Measurements from ENCODE around the gene ECHS1. TPM values are rescaled to one million over a fixed set of nuclear protein-coding genes. Genes with fewer than 3 reads are reported as not detected.

The ECHS1 gene
- total and polyA plus RNA-seq, 9 of the 15 experiments (the other 6 are each of a cell fraction or from before 2014, with no cell fraction given) = 16.6 to 100 (median 68.1) TPM

GRCh38 chr10:133373174-133374090 is at the start of gene ECHS1 (continued):
- no peak for TF ChIP-seq KAT8 (IDR thresholded peaks at IDR 0.05; ENCODE audit: low read depth)
- no peak for TF ChIP-seq MEF2A (IDR thresholded peaks at IDR 0.05; ENCODE audit: control insufficient read depth, low read depth, low read length)
- no peak for TF ChIP-seq TCF7L2 (IDR thresholded peaks at IDR 0.05; ENCODE audit: low read depth, low read length)
- no peak for TF ChIP-seq MITF (IDR thresholded peaks at IDR 0.05)
- no peak for TF ChIP-seq DDX20 (tag; IDR thresholded peaks at IDR 0.05; ENCODE audit: low read depth)
- no peak for TF ChIP-seq NKRF (IDR thresholded peaks at IDR 0.05; ENCODE audit: borderline replicate concordance)
- TF ChIP-seq, protein P1, sequence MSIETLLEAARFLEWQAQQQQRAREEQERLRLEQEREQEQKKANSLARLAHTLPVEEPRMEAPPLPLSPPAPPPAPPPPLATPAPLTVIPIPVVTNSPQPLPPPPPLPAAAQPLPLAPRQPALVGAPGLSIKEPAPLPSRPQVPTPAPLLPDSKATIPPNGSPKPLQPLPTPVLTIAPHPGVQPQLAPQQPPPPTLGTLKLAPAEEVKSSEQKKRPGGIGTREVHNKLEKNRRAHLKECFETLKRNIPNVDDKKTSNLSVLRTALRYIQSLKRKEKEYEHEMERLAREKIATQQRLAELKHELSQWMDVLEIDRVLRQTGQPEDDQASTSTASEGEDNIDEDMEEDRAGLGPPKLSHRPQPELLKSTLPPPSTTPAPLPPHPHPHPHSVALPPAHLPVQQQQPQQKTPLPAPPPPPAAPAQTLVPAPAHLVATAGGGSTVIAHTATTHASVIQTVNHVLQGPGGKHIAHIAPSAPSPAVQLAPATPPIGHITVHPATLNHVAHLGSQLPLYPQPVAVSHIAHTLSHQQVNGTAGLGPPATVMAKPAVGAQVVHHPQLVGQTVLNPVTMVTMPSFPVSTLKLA (conservative IDR thresholded peaks at IDR 0.05) = no peak
- TF ChIP-seq HDAC6 (IDR thresholded peaks at IDR 0.05; ENCODE audit: low read depth, low read length) = no peak
- no peak for TF ChIP-seq MTA1 (IDR thresholded peaks at IDR 0.05; ENCODE audit: borderline replicate concordance)
- TF ChIP-seq ATF1 (CRISPR knock-in tag; IDR thresholded peaks at IDR 0.05) = no peak
- no peak for TF ChIP-seq ATF1 (tag; IDR thresholded peaks at IDR 0.05)
- TF ChIP-seq JUN (IDR thresholded peaks at IDR 0.05; ENCODE audit: borderline replicate concordance, low read depth, low read length) = no peak
- no peak for TF ChIP-seq JUN (CRISPR knock-in tag; IDR thresholded peaks at IDR 0.05; ENCODE audit: borderline replicate concordance)
- no peak for TF ChIP-seq ZBTB1 (CRISPR knock-in tag; IDR thresholded peaks at IDR 0.05; ENCODE audit: borderline replicate concordance, low read depth)
- no peak for TF ChIP-seq NFATC3 (IDR thresholded peaks at IDR 0.05)
- TF ChIP-seq JUND (IDR thresholded peaks at IDR 0.05; ENCODE audit: borderline replicate concordance, low read depth, low read length) = no peak
- no peak for TF ChIP-seq JUND (tag; IDR thresholded peaks at IDR 0.05; ENCODE audit: borderline replicate concordance, low read depth, low read length)
- TF ChIP-seq CHCHD3 (CRISPR knock-in tag; IDR thresholded peaks at IDR 0.05) = no peak
- TF ChIP-seq ZNF12 (CRISPR knock-in tag; IDR thresholded peaks at IDR 0.05) = no peak
- no peak for TF ChIP-seq MTF1 (CRISPR knock-in tag; IDR thresholded peaks at IDR 0.05; ENCODE audit: borderline replicate concordance)
- TF ChIP-seq L3MBTL2 (IDR thresholded peaks at IDR 0.05) = no peak
- TF ChIP-seq TAF15 (IDR thresholded peaks at IDR 0.05; ENCODE audit: low read depth, low read length) = no peak
- TF ChIP-seq ELF1 (tag; IDR thresholded peaks at IDR 0.05) = no peak
- TF ChIP-seq CBX8 (IDR thresholded peaks at IDR 0.05; ENCODE audit: borderline replicate concordance, extremely low read depth, low read depth, low read length, poor library complexity, severe bottlenecking) = no peak
